Heart left ventricle (tissue), 16 donors: ENCODE measurements around the gene SEC61B. TPM values are rescaled to one million over a fixed set of nuclear protein-coding genes. Genes with fewer than 3 reads are reported as not detected.

ENCODE experiments used
- ATAC-seq, 4 donors: fragments of 200-7000 bp; cut with Tn5 transposase; one replicate each; pipeline ENCODE4 v1.9.1; 2020 to 2022; ENCODE audit warnings: moderate library complexity in 4 of 4, mild to moderate bottlenecking in 3 of 4, moderate number of reproducible peaks in 1 of 4
- DNase-seq, 5 donors: peaks; one replicate each; pipeline ENCODE4 v3.0.0-alpha.2; 2020
- H3K27ac ChIP-seq, 12 donors: fragments of 200-600 bp; sonication (generic) in 4 of 12; one replicate each; pipeline versions ENCODE4 v1.5.0 to v1.8.0; 2016 to 2022; ENCODE audit warnings: mild to moderate bottlenecking in 2 of 12
- H3K27me3 ChIP-seq, 9 donors: fragments of 200-600 bp; sonication (generic) in 2 of 9; one replicate each; pipeline versions ENCODE4 v1.5.1 to v1.8.0; 2016 to 2022; ENCODE audit warnings: mild to moderate bottlenecking in 3 of 9
- H3K36me3 ChIP-seq, 9 donors: fragments of 200-600 bp; sonication (generic) in 2 of 9; one replicate each; pipeline versions ENCODE4 v1.5.0 to v1.8.0; 2018 to 2022; ENCODE audit warnings: mild to moderate bottlenecking in 2 of 9
- H3K4me1 ChIP-seq, 12 donors: fragments of 200-600 bp; sonication (generic) in 4 of 12; one replicate each; pipeline versions ENCODE4 v1.5.0 to v1.8.0; 2016 to 2022; ENCODE audit warnings: mild to moderate bottlenecking in 3 of 12
- H3K4me3 ChIP-seq, 12 donors: fragments of 200-600 bp; sonication (generic) in 4 of 12; one replicate each; pipeline versions ENCODE4 v1.5.0 to v1.8.0; 2017 to 2022; ENCODE audit warnings: mild to moderate bottlenecking in 9 of 12, moderate library complexity in 4 of 12
- H3K9me3 ChIP-seq, 12 donors: fragments of 200-600 bp; sonication (generic) in 4 of 12; one replicate each; pipeline versions ENCODE4 v1.5.0 to v1.8.0; 2016 to 2022; ENCODE audit warnings: mild to moderate bottlenecking in 1 of 12
- POLR2A ChIP-seq, 2 donors: fragments of 450-650 bp; IDR thresholded peaks; one replicate each; pipeline ENCODE4 v1.6.1; 2017; ENCODE audit warnings: antibody characterized with exemption in 2 of 2, mild to moderate bottlenecking in 2 of 2, moderate library complexity in 2 of 2
- WGBS, 4 donors: extraction: QIAGEN DNeasy Blood & Tissue Kit in 2 of 4; methylation state at CpG; one replicate each; pipeline versions ENCODE4 v1.1.5 to v1.1.7; 2013 to 2018; 5-methylcytosine and 5-hydroxymethylcytosine counted together
- intact Hi-C, 10 donors: fragments of 100-400 bp; cut with DNase I; formaldehyde crosslinking; loops; one replicate each; pipeline versions ENCODE4 v1.11.1 to v1.14.2; 2022
- polyA plus RNA-seq, 2 donors: library from polyadenylated mRNA; stranded (reverse); fragments of 200-250 nt; gene quantifications; one replicate each; pipeline ENCODE4 v1.2.3, GENCODE V29; 2013
- total RNA-seq, 9 donors: library from RNA; depleted of rRNA in 2 of 9; stranded (reverse); fragments of >200 nt in 2 of 9; fragmentation: NEBNext Ultra II Directional in 3 of 9; extraction: Animal tissue kit (Norgen Biotek cat#: 25700) in 3 of 9; gene quantifications; one replicate each; pipeline versions ENCODE4 v1.1.0 to v1.2.4, GENCODE V29; 2016 to 2023
- TF ChIP-seq, protein P1 (sequence below), 12 donors: fragments of 200-600 bp; sonication (generic) in 4 of 12; IDR thresholded peaks; one replicate each; pipeline versions ENCODE4 v1.5.0 to v1.8.0; 2018 to 2022; ENCODE audit warnings: antibody characterized with exemption in 12 of 12, mild to moderate bottlenecking in 5 of 12
- donor health status: ischemic (EF 13 %, LVEDD 7.1; RV severe dilation, severe dysfunction).
- donor health status: healthy with polysubstance abuse.
- donor health status: DM: no; HTN: yes; CAD: no.
- donor health status: DM: no; HTN: no; CAD: no.
- donor health status: ischemic (EF 25% LVEDD 6.9; RV normal size, moderate dysfunction).
- donor health status: ischemic (EF 25% LVEDD 5.7; RV mildly dilated, moderate dysfunction).
- donor health status: healthy.
- donor health status: DM: yes; HTN: yes; CAD: no.
- donor health status: ischemic (EF 35%, LVEDD 5.7; RV mildly dilated, moderate dysfunction).
- donor health status: nonischemic (EF 11% LVEDD 7.7; RV severe dilation, severe dysfunction).
- donor health status: DM: yes; HTN: yes; CAD: no.
- donor health status: PGD.
- donor health status: ischemic (EF 29% LVEDD 5.4; RV normal size, mild dysfunction).
- donor health status: nonischemic (EF 23%, LVEDD 6.1; RV moderate dilation, normal function).

SEC61B gene
- total and polyA plus RNA-seq, 11 donors = 29.9 to 165 (median 40.6) TPM

DNA sequence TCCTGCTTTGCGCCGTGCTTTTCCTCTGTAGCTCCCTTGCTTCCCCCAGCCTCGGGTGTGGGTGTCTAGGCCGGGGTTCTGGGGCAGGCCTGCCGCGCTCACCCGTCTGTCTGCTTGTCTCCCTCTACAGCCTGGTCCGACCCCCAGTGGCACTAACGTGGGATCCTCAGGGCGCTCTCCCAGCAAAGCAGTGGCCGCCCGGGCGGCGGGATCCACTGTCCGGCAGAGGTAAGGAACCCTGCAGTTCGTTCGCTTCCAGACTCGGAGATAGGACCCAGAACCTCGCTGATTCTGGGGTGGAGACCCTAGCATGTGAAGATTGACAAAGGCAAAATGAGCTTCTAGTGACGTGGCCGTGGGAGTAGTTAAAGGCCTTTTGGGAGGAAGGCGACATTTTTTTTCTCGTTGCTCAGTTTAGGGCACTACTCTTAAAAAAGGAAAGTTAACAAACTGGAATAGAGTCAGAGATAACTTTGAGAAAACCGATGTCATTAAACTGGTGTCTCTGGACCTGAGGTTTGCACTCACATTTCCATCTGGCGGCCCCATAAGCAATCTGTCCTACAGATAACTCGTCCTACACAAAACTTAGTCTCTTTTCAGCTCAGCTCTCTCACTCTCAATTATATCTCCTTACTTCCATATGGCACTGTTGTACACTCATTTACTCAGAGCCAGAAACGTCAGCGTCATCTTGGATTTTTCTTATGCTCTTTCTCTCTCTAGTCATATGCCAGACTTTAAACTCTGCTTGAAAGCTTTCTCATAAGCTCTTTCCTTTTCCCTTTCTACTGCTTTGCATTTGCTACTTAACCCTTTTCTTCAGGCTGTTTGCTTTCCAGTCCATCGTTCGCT, 561 bp downstream of the SEC61B start:
- peaks cover 23 to 71% (median 66%) of the 10 kb centered on the region in 12 donors for H3K4me1 ChIP-seq

GRCh38 chr9:99224445-99224844, 2.4 kb downstream of the SEC61B start:
- H3K9me3 ChIP-seq = no peaks in the 10 kb centered on the region
- no peak overlapping the region for H3K4me3 ChIP-seq
- peaks cover 0 to 43% (median 25%) of the 10 kb centered on the region in 9 donors for H3K36me3 ChIP-seq
- no peaks in the 10 kb centered on the region for H3K27me3 ChIP-seq
- intact Hi-C loops = loop anchor here in 3 of 10 donors (5.0 to 10.0 kb wide), 3 partner anchors 117 to 600 kb away; partner anchors contain the start of genes NR4A3 (in 2 of the 3) and TGFBR1 (in 1 of the 3)
- 85 to 90% (median 86%) methylated on average over 2 of the region's 2 CpGs for WGBS, 4 donors
- TF ChIP-seq, protein P1, sequence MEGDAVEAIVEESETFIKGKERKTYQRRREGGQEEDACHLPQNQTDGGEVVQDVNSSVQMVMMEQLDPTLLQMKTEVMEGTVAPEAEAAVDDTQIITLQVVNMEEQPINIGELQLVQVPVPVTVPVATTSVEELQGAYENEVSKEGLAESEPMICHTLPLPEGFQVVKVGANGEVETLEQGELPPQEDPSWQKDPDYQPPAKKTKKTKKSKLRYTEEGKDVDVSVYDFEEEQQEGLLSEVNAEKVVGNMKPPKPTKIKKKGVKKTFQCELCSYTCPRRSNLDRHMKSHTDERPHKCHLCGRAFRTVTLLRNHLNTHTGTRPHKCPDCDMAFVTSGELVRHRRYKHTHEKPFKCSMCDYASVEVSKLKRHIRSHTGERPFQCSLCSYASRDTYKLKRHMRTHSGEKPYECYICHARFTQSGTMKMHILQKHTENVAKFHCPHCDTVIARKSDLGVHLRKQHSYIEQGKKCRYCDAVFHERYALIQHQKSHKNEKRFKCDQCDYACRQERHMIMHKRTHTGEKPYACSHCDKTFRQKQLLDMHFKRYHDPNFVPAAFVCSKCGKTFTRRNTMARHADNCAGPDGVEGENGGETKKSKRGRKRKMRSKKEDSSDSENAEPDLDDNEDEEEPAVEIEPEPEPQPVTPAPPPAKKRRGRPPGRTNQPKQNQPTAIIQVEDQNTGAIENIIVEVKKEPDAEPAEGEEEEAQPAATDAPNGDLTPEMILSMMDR (IDR thresholded peaks at IDR 0.05) = no peak
- TF ChIP-seq POLR2A (IDR thresholded peaks at IDR 0.05) = no peak
- no peak for ATAC-seq
- no peak for DNase-seq
- H3K27ac ChIP-seq = no peak overlapping the region
- peaks cover 23 to 56% (median 53%) of the 10 kb centered on the region in 12 donors for H3K4me1 ChIP-seq

More for the DNA sequence above, 561 bp downstream of the SEC61B start:
- Histone ChIP-seq H3K4me3 (peak overlapping the region; percentile 60 to 99 (median 87)), H3K27me3 (no peaks in the 10 kb centered on the region), H3K36me3 (peaks cover 0 to 36% (median 15%) of the 10 kb centered on the region in 9 donors), H3K27ac (peak overlapping the region; percentile 88 to 99 (median 94)), H3K9me3 (no peaks in the 10 kb centered on the region)
- 6 to 7% (median 7%) methylated on average over 30 of the region's 30 CpGs for WGBS, 4 donors
- intact Hi-C loops = loop anchor here in 3 of 10 donors (5.0 to 10.0 kb wide), 3 partner anchors 115 to 602 kb away; partner anchors contain the start of genes NR4A3 (in 2 of the 3) and TGFBR1 (in 1 of the 3)
- DNase-seq (peak in 1 of 5 donors; percentile 64), ATAC-seq (peak in 3 of 4 donors; percentile 17 to 48 (median 44))
- TF ChIP-seq POLR2A (IDR thresholded peaks at IDR 0.05) = no peak
- TF ChIP-seq, protein P1 (IDR thresholded peaks at IDR 0.05) = no peak

GRCh38 chr9:99226054-99226453, 4.0 kb downstream of the SEC61B start:
- Histone ChIP-seq H3K9me3 (no peaks in the 10 kb centered on the region), H3K36me3 (peaks cover 0 to 59% (median 41%) of the 10 kb centered on the region in 9 donors), H3K4me1 (peaks cover 15 to 43% (median 39%) of the 10 kb centered on the region in 12 donors), H3K4me3 (no peak overlapping the region), H3K27me3 (no peaks in the 10 kb centered on the region), H3K27ac (peak overlapping the region in 3 of 12 donors; percentile 25 to 47 (median 33))
- TF ChIP-seq, protein P1 (IDR thresholded peaks at IDR 0.05) = no peak
- TF ChIP-seq POLR2A (IDR thresholded peaks at IDR 0.05) = no peak
- intact Hi-C loops = loop anchor here in 1 of 10 donors (10.0 kb wide), 1 partner anchor 599 kb away; the partner anchor contains the start of gene NR4A3
- peak in 1 of 5 donors; percentile 8 for DNase-seq
- WGBS, 4 donors = 39 to 59% (median 48%) methylated on average over 5 of the region's 5 CpGs
- ATAC-seq = no peak

GRCh38 chr9:99230206-99230605, 8.1 kb downstream of the SEC61B start:
- DNase-seq (no peak), ATAC-seq (no peak)
- no peaks in the 10 kb centered on the region for H3K9me3 ChIP-seq
- peaks cover 0 to 24% (median 13%) of the 10 kb centered on the region in 12 donors for H3K4me1 ChIP-seq
- H3K27ac ChIP-seq = peak overlapping the region in 1 of 12 donors; percentile 26
- peaks cover 0 to 78% (median 62%) of the 10 kb centered on the region in 9 donors for H3K36me3 ChIP-seq
- H3K4me3 ChIP-seq = no peak overlapping the region
- TF ChIP-seq, protein P1 (IDR thresholded peaks at IDR 0.05) = no peak
- TF ChIP-seq POLR2A (IDR thresholded peaks at IDR 0.05) = no peak
- intact Hi-C loops = loop anchor here in 1 of 10 donors (10.0 kb wide), 1 partner anchor 695 kb away; no protein-coding TSS in a partner anchor
- H3K27me3 ChIP-seq = no peaks in the 10 kb centered on the region
- WGBS, 4 donors = 84 to 94% (median 89%) methylated on average over 3 of the region's 3 CpGs
